OCI-LY3 (cell line): Measurements from ENCODE around the gene LGALS4.
"Not testable (repeated sequence)": the region's sequence is repeated elsewhere in the genome, so short reads cannot be mapped to it uniquely, and the experiment has no call there.

Source experiments
- H2AFZ ChIP-seq: fragments of 200-600, 300-600 bp; shearing (Covaris generic); 2 replicates; pipeline ENCODE4 v1.6.0; 2014; ENCODE audit warnings: antibody characterized with exemption, low read depth, low read length
- H3K27ac ChIP-seq: fragments of 200-600, 300-600 bp; sonication (generic); 2 replicates; pipeline ENCODE4 v1.5.1; 2014; ENCODE audit warnings: mild to moderate bottlenecking, low read length, moderate library complexity, mixed read lengths
- H3K27me3 ChIP-seq: fragments of 200-600, 300-600 bp; sonication (generic); 2 replicates; pipeline ENCODE4 v1.6.1; 2014; ENCODE audit warnings: low read depth, low read length, mixed read lengths
- H3K36me3 ChIP-seq: fragments of 200-600, 300-600 bp; sonication (generic); replicated peaks from 2 replicates; pipeline ENCODE3; 2014; ENCODE audit warnings: low read depth, low read length, mixed read lengths
- H3K4me1 ChIP-seq: fragments of 300-600, 200-600 bp; sonication (generic); 2 replicates; pipeline ENCODE4 v1.6.1; 2014; ENCODE audit warnings: low read length, mixed read lengths
- H3K4me2 ChIP-seq: fragments of 200-600, 300-600 bp; sonication (generic); 2 replicates; pipeline ENCODE4 v1.6.1; 2014; ENCODE audit warnings: low read length, mixed read lengths
- H3K4me3 ChIP-seq: fragments of 300-600, 200-600 bp; sonication (generic); 2 replicates; pipeline ENCODE4 v1.5.1; 2014; ENCODE audit warnings: antibody characterized with exemption, mild to moderate bottlenecking, low read length, moderate library complexity
- H3K79me2 ChIP-seq: fragments of 300-600, 200-600 bp; shearing (Covaris generic); 2 replicates; pipeline ENCODE4 v1.6.1; 2014; ENCODE audit warnings: mild to moderate bottlenecking, low read length, mixed read lengths
- H3K9ac ChIP-seq: fragments of 300-600, 200-600 bp; shearing (Covaris generic); 2 replicates; pipeline ENCODE4 v1.6.0; 2014; ENCODE audit warnings: mild to moderate bottlenecking, low read length, moderate library complexity
- H3K9me3 ChIP-seq: fragments of 200-600, 300-600 bp; shearing (Covaris generic); 2 replicates; pipeline ENCODE4 v1.6.1; 2014; ENCODE audit warnings: low read length, mixed read lengths; ENCODE audit not compliant: insufficient read depth
- H4K20me1 ChIP-seq: fragments of 200-600, 300-600 bp; sonication (generic); 2 replicates; pipeline ENCODE4 v1.6.1; 2016; ENCODE audit warnings: low read length, mixed read lengths; ENCODE audit not compliant: insufficient read depth
- CTCF ChIP-seq: fragments of 200-600, 300-600 bp; sonication (generic); IDR thresholded peaks from 2 replicates; pipeline ENCODE4 v1.5.1; 2014; ENCODE audit warnings: antibody characterized with exemption, low read length, low read depth
- EZH2phosphoT487 ChIP-seq: fragments of 200-600 bp; shearing (Covaris generic); IDR thresholded peaks from 2 replicates; pipeline ENCODE4 v1.6.1; 2018; ENCODE audit warnings: antibody characterized with exemption, mixed run types, low read depth

LGALS4 gene

DNA sequence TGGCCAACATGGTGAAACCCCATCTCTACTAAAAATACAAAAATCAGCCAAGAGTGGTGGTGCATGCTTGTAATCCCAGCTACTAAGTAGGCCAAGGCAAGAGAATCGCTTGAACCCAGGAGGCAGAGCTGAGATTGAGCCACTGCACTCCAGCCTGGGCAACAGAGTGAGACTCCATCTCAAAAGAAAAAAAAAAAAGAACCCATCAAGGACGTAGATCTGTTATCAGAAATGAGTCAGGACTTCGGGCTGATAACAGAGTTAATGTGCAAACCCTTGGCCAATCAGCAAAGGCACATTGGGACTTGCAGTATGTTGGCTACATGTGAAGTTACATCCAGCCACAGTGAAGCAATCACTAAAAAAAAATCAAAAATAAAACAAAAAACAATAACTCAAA, 28.5 kb downstream of the LGALS4 start:
- H3K79me2 ChIP-seq, result no peaks in the 10 kb centered on the region
- no peak overlapping the region for H3K4me2 ChIP-seq
- H3K9me3 ChIP-seq, result no peaks in the 10 kb centered on the region
- no peak for TF ChIP-seq EZH2phosphoT487
- TF ChIP-seq CTCF, result no peak
- H3K4me1 ChIP-seq, result no peaks in the 10 kb centered on the region
- H4K20me1 ChIP-seq, result no peaks in the 10 kb centered on the region
- H3K9ac ChIP-seq, result no peak overlapping the region
- H3K27ac ChIP-seq, result no peak overlapping the region
- H3K4me3 ChIP-seq, result no peak overlapping the region
- H3K36me3 ChIP-seq, result no peaks in the 10 kb centered on the region
- peaks cover 17% of the 10 kb centered on the region for H3K27me3 ChIP-seq
- H2AFZ ChIP-seq, result no peak overlapping the region

- not testable (repeated sequence) for H3K79me2 ChIP-seq, H3K27ac ChIP-seq, H4K20me1 ChIP-seq, H3K9me3 ChIP-seq, H3K4me3 ChIP-seq, H3K4me1 ChIP-seq, H3K4me2 ChIP-seq, H3K9ac ChIP-seq, H3K36me3 ChIP-seq, H2AFZ ChIP-seq
- H3K27me3 ChIP-seq, result peaks cover 20% of the 10 kb centered on the region
Measured at GRCh38 chr19:38782212-38782611, 30.5 kb downstream of the LGALS4 start.

GRCh38 chr19:38781058-38781457, 31.7 kb downstream of the LGALS4 start:
- no peaks in the 10 kb centered on the region for H3K9me3 ChIP-seq
- TF ChIP-seq EZH2phosphoT487 (no peak), CTCF (no peak)
- H3K79me2 ChIP-seq, result no peaks in the 10 kb centered on the region
- no peak overlapping the region for H2AFZ ChIP-seq
- no peak overlapping the region for H3K27ac ChIP-seq
- no peaks in the 10 kb centered on the region for H3K4me1 ChIP-seq
- H3K4me3 ChIP-seq, result no peak overlapping the region
- no peaks in the 10 kb centered on the region for H4K20me1 ChIP-seq
- peaks cover 20% of the 10 kb centered on the region for H3K27me3 ChIP-seq
- no peak overlapping the region for H3K4me2 ChIP-seq
- H3K36me3 ChIP-seq, result no peaks in the 10 kb centered on the region
- no peak overlapping the region for H3K9ac ChIP-seq

GRCh38 chr19:38780443-38780842, 32.3 kb downstream of the LGALS4 start:
- H3K4me2 ChIP-seq, result no peak overlapping the region
- no peaks in the 10 kb centered on the region for H3K9me3 ChIP-seq
- no peaks in the 10 kb centered on the region for H3K36me3 ChIP-seq
- H3K27ac ChIP-seq, result no peak overlapping the region
- H2AFZ ChIP-seq, result no peak overlapping the region
- no peaks in the 10 kb centered on the region for H3K79me2 ChIP-seq
- no peaks in the 10 kb centered on the region for H4K20me1 ChIP-seq
- H3K27me3 ChIP-seq, result peaks cover 20% of the 10 kb centered on the region
- no peak overlapping the region for H3K9ac ChIP-seq
- no peak for TF ChIP-seq EZH2phosphoT487
- no peak for TF ChIP-seq CTCF
- no peak overlapping the region for H3K4me3 ChIP-seq
- H3K4me1 ChIP-seq, result no peaks in the 10 kb centered on the region

GRCh38 chr19:38778733-38779132, 34.0 kb downstream of the LGALS4 start:
- Histone ChIP-seq H2AFZ (no peak overlapping the region), H3K27ac (no peak overlapping the region), H3K27me3 (peaks cover 20% of the 10 kb centered on the region), H3K36me3 (no peaks in the 10 kb centered on the region), H4K20me1 (no peaks in the 10 kb centered on the region), H3K9me3 (no peaks in the 10 kb centered on the region), H3K9ac (no peak overlapping the region), H3K4me2 (no peak overlapping the region), H3K4me1 (no peaks in the 10 kb centered on the region), H3K79me2 (no peaks in the 10 kb centered on the region), H3K4me3 (no peak overlapping the region)
- no peak for TF ChIP-seq EZH2phosphoT487
- no peak for TF ChIP-seq CTCF
